Spleen (tissue), 7 donors: ENCODE results near the gene DAB1.

Experiments used
- CTCF ChIP-seq, 11 experiments: fragments of 200-600 bp in 7 of 11; fragments of 450-650 bp in 4 of 11; sonication (generic) in 4 of 11; IDR thresholded peaks in 8 of 11; conservative IDR thresholded peaks in 3 of 11; 1 replicate in 7 of 11; 2 replicates in 4 of 11; pipeline versions ENCODE4 v1.4.0 to v1.8.0; 2016 to 2021; ENCODE audit warnings: antibody characterized with exemption in 11 of 11, inconsistent platforms in 4 of 11, mild to moderate bottlenecking in 1 of 11
- POLR2A ChIP-seq, 3 donors: fragments of 450-650 bp; IDR thresholded peaks; one replicate each; pipeline ENCODE4 v1.5.1; 2017; ENCODE audit warnings: antibody characterized with exemption in 3 of 3, mild to moderate bottlenecking in 1 of 3
- POLR2AphosphoS5 ChIP-seq, 3 donors: sonication (generic); formaldehyde crosslinking; IDR thresholded peaks; one replicate each; pipeline ENCODE4 v1.5.1; 2017; ENCODE audit warnings: antibody characterized with exemption in 3 of 3
- donor health status: DM: no; HTN: no; CAD: no; lungs with moderate emphysema.
- donor health status: DM: no; HTN: no; CAD: no.
- donor health status: DM: no; HTN: no; CAD: no.

- no peak for TF ChIP-seq CTCF (IDR thresholded peaks at IDR 0.05 in 8 of 11, conservative IDR thresholded peaks at IDR 0.05 in 3 of 11)
- no peak for TF ChIP-seq POLR2AphosphoS5 (IDR thresholded peaks at IDR 0.05)
- no peak for TF ChIP-seq POLR2A (IDR thresholded peaks at IDR 0.05)
Observed at GRCh38 chr1:57036641-57037579, 386.9 kb downstream of the DAB1 start.
